HG02852 (cell line): Measurements from ENCODE around the gene SLC39A2.
"Not testable (repeated sequence)": the region's sequence is repeated elsewhere in the genome, so short reads cannot be mapped to it uniquely, and the experiment has no call there.

Experiments used
- ATAC-seq: cut with Tn5 transposase; IDR thresholded peaks from one replicate; pipeline ENCODE4 v1.9.1; 2021; ENCODE audit warnings: mild to moderate bottlenecking, moderate library complexity; ENCODE audit not compliant: unreplicated experiment

The SLC39A2 gene

DNA sequence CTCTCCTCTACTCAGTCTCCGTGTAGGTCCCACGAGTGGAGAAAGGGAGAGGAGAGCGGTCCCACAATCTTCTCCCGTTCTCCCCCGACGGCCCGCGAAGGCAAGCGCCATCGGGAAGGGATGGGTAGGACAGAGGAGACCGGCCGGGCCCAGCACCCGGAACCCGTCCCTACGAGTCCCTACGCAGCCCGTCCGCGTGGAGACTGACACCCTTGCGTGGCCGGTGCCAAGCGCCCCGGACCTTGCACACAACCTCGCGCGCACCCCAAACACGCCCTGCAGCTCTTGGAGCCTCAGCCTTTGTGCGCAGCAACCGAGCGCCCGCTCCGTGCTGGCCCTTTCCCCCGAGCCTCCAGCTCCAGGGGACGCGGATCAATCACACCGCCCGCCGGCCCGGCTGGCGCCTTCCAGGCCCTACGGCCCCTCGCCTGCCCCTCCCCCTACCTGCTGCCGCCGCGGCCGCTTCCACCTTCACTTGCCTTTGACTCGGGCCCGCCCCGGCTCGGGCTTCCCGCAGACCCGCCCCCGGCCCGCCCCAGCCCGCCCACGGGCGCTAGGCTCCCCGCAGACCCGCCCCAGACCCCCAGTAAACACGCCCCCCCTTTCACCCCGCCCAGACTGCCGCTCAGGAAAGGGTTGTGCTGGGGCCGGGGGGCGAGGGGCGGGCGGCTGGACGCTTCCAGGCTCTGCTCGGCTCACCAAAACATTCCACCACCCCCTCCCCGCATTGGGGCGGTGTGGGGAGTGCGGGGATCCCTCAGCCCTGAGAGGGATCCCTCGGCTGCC lies 25.7 kb downstream of the SLC39A2 start, which contains the start of gene NDRG2:
Gene NDRG2, minus strand, starts transcription at position 477 of the 786 bp plus-strand sequence. CDS start 1,746 bp downstream, outside the sequence.
- ATAC-seq = peak; percentile 55

DNA sequence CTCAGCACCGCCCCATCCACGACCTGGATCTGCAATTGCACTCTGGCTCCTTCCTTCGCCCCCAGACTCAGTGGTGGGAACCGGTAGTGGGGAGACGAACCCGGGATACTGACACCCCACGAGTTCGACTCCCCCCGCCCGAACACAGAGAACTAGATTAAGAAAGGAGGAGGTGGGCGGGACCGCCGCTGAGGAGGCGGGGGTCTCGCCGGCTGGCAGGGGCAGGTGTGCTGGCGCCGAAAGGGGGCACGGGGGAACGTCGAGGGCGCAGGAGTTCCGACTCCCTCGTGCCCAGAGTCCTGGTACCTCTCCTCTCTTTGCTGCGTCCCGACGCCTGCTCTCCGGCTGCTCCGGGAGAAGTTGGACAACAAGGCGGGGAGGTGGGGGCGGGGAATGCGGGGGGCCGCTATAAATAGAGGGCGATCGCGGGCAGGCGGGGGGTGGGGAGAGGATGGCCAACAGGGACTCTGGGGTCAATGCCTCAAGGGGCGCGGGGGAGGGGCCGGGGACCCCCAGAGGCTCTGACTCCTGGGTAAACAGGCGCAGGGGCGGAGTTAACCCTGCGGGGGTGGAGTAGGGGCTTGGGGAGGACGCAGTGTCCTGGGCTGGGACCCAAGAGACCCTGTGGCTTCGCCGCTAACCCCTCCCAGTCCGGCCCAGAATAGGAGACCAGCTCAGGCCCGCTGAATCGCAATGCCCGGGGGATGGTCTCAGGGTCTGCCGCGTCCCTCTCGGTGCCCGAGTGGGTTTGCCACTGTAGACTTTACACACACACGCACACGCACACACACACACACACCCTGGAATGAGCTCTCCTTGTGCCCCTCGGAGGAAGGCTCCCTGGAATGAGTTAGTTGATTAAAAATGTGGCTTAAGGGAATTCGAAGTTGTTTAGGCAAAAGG lies 26.5 kb downstream of the SLC39A2 start:
- ATAC-seq = no peak

DNA sequence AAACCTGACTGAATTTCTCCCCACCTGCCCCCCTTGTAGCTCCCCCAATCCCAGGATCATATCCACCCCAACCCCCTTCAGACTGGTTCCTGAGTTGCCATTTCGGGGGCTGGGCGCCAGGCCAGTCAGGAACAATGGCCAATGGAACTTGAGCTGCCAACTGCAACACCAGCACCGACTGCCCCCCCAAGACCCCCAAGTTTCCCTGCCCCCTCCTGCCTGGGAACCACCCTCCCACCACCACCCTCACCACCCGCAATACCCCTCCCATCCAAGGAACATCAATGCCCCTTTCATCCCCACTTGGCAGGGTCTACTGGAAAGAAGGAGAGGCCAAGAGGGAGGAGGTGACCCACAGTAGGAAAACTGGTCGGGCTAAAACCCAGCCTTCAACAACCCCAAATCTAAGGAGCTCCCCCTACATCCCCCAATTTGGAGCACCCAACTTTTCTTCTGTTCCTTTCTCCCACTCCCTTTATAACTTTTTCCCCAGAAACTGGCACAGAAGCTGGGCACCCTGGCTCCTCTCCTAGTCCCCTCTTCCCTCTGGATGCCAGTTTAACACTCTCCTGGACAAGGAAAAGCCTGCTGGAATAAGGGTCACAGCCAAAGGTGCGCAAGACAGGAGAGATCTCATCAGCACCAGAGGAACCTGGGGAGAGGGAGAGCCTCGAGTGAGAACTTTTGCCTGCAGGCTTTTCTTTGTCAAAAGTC lies 27.3 kb downstream of the SLC39A2 start:
- ATAC-seq = no peak

GRCh38 chr14:21026988-21027315 lies 27.9 kb downstream of the SLC39A2 start:
- ATAC-seq = no peak

DNA sequence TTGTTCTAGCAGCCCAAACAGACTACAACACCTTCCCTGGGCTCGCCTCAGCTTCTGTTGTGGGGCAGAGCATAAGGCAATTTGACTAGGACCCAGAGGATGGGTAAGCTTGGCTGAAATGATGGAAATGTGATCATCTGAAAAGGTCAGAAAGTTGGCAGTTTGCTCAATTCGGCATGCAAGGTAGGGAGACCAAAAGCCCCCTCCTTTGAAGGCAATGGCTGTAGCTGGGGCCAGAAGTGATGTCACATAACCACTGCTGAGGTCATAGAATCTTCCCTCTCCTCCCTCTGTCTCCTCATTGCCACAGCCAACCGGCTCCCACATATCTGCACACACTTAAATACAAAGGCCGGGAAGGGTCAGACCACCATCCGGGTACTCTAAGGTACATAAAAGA lies 30.8 kb downstream of the SLC39A2 start, which contains the start of gene TPPP2:
Gene TPPP2, plus strand, starts transcription at position 301 of the 400 bp plus-strand sequence. CDS start 365 bp downstream, outside the sequence.
- ATAC-seq = no peak

DNA sequence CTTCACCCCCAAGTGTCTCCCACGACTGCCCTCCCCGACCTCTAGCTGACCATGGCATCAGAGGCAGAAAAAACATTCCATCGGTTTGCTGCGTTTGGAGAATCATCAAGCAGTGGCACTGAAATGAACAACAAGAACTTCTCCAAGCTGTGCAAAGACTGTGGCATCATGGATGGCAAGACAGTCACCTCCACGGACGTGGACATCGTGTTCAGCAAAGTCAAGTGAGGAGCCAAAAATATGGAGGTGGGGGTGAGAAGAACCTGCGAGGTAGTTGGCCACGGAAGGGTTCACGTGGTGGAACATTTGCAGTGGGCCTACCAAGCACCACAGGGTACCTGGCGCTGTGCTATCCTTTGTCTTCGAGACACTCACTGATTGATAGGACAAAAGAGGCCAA lies 31.4 kb downstream of the SLC39A2 start:
- no peak for ATAC-seq

GRCh38 chr14:21032326-21033132 lies 33.4 kb downstream of the SLC39A2 start:
- no peak for ATAC-seq

- no peak for ATAC-seq
These were observed 34.1 kb downstream of the SLC39A2 start for GRCh38 chr14:21033133-21033698.

DNA sequence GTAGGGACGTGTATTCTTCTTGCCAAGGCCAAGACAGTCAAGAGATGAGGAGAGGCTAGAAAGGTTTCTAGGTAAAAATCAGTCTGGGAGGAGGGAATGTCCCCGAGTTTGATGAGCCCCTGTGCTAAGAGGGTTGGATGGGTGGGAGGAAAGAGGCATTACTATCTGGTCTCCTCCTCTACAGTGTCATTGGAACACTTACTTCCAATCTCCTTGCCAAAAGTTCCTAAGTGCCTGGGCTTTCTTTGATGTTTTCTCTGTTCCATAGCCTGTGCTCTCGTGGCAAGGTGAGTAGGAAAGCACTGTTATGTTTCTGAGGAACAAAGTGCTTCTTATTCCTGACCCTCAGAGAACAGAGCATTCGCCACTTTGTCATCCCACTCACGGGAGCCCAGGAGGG lies 35.6 kb downstream of the SLC39A2 start, which contains the start of gene RNASE13:
Gene RNASE13, minus strand, starts transcription at position 101 of the 400 bp plus-strand sequence. CDS start 519 bp downstream, outside the sequence.
- ATAC-seq = no peak

GRCh38 chr14:21036751-21037150 lies 37.7 kb downstream of the SLC39A2 start:
- ATAC-seq = no peak

DNA sequence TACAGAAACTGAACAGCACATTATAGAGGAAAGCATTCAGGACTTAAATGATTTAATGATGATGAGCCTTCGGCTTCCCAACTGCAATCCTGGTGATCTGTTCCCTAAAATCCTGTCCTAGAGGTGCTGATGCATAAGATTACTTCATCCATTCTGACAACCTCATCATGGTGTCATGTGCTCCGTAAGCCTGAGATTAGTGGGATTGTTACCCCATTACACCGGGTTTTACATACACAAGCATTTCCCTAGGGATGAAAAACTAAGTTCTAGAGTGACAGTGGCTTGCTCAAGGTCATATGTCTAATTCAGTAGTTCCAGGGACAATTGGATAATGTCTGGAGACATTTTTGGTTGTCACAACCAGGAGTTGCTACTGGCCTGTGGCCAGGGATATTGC lies 38.1 kb downstream of the SLC39A2 start:
- ATAC-seq = no peak

DNA sequence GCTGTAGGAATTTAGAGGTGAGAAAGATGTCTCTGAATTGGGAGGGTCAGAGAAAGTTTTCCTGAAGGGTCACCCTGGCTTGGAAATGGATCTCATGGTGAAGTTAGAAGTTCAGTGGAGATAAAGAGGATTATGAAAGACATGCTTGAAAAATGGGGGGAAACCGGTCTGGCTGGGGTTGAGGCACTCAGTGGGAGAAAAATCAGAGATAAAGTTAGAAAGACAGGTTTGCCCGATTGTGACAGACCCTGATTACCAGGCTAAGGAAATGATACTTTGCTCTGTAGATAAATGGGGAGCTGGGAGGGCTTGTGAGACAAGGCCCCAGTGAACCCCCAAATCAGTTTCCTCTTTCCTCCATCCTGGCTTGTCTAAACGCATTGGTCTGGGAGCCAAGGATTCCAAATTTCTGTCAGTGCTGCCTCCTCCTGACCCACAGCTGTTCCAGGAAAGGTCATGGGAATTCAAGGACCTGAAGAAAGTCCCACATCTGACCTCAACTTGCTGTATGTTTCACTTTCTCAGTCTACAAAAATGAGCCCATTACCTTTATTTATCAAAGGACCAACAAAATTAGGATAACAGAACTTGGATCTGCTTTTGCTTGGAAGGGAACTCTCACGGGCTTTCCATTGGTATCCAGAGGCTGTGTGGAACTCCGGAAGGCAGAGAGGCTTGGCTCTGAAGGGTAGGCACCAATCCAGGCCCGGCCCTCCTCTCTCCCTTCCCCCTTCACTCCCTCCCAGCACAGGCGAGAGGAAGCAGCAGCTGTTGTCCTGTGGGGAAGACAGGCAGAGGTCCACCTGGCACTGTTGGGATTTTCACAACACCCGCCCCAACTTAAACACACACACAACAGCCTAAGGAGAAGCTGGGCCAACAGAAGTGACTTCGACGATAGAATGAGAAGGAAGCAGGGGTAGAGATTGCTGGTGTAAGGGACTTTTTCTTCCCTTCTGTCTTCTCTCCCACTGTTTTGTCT lies 39.6 kb downstream of the SLC39A2 start:
- ATAC-seq = no peak

- no peak for ATAC-seq
These were observed 40.7 kb downstream of the SLC39A2 start for GRCh38 chr14:21039585-21040369.

DNA sequence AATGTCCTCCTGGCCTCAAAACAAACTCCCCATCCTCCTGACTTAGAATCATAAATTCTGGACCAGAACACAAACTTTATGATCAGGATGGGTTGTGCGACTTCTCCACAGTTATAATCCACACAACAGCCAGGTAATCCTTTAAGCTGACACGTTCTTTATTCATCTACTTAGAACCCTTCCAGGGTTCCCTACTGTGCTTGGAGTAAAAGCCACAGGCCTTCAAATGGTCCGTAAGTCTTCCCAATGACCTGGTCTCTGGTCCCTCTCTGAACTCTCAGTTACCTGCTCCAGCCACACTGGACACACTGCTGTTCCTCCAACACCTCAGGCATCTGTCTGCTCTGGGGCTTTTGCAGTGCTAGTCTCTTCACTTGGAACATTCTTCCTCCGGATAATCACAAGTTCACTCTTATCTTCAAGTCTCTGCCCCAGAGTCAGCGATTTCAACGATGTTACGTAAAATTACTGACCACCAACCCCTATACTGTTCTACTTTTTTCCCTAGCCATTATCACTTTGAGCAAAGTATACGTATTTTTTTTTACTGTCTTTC lies 41.4 kb downstream of the SLC39A2 start:
- no peak for ATAC-seq

- not testable (repeated sequence) for ATAC-seq
These were observed 41.8 kb downstream of the SLC39A2 start for GRCh38 chr14:21040941-21041340.

DNA sequence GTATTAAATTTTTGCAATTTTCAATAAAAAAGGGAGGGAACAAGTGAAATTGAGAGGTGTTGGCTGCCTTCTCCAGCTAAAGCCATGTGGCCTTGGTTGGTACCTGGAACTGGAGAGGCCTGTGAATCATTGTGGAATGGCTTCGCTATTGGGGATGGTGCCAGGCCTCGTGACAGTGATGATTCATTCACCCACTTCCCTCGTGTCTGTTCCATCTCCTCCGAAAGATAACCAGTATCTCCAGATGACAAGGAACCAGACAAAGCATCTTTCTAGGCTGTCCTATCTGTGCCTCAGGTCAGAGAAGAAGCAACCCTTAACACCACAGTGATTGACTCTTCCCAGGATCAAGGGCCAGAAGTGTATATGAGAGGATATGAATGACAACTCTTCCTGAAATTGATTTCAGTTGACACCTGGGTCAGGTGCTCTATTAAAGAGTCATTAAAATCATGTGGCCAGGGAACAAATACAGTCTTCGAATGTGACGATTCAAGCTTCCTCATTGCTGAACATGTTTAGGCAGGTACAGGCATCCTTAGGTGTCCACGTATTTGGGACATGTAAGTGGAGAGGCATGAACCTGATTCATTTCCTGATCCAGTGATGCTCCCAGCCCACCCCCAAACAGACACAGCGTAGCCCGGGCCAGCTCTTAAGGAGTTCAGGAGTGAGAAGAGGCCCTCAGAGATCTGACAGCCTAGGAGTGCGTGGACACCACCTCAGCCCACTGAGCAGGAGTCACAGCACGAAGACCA lies 42.8 kb downstream of the SLC39A2 start, which contains the start of gene RNASE7:
Gene RNASE7, plus strand, starts transcription at position 687 of the 758 bp plus-strand sequence. CDS start 631 bp downstream, outside the sequence.
- no peak for ATAC-seq

GRCh38 chr14:21042918-21043317 lies 43.8 kb downstream of the SLC39A2 start:
- ATAC-seq = no peak
